ENCODE data around the gene INSR. TPM values are rescaled to one million over a fixed set of nuclear protein-coding genes. Genes with fewer than 3 reads are reported as not detected.

Gene INSR
- total RNA-seq, 3 donors from 2014 or later (not counting 1 experiment from before 2014, with no cell fraction given), result 0.50 to 4.9 (median 2.0) TPM

DNA sequence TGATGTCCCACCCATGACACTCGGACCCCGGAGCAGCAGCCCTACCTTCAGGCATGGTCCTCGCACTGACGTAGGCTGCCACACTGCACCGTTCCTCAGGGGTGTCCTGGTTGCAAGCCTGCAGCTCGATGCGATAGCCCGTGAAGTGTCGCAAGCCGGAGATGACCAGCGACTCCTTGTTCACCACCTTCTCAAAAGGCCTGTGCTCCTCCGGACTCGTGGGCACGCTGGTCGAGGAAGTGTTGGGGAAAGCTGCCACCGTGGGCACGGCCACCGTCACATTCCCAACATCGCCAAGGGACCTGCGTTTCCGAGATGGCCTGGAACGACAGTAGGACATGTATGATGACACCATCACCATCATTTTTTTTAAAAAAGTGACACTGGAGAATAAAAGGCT, 151.4 kb downstream of the INSR start:
- no peak overlapping the region for H3K4me3 ChIP-seq (ENCODE audit: low read length)
- intact Hi-C loops (cut with micrococcal nuclease), result no loop called here
- no peaks in the 10 kb centered on the region for H3K9me3 Mint-ChIP-seq
- WGBS (ENCODE audit: insufficient coverage), result 94% methylated on average over 22 of the region's 22 CpGs
- H3K9me3 ChIP-seq (ENCODE audit: control insufficient read depth, insufficient read depth, low read length), result no peaks in the 10 kb centered on the region
- no peaks in the 10 kb centered on the region for H3K36me3 Mint-ChIP-seq
- no peaks in the 10 kb centered on the region for H3K27me3 Mint-ChIP-seq (ENCODE audit: low read depth in 2 of 2)
- DNase-seq (no peak), ATAC-seq (no peak)
- H3K4me1 ChIP-seq (ENCODE audit: control insufficient read depth, insufficient read depth, low read length), result no peaks in the 10 kb centered on the region
- H3K27ac ChIP-seq (ENCODE audit: low read length), result no peak overlapping the region
- no peaks in the 10 kb centered on the region for H3K27me3 ChIP-seq (ENCODE audit: control insufficient read depth, insufficient read depth, low read length)
- no peak overlapping the region for H3K4me3 Mint-ChIP-seq
- no peaks in the 10 kb centered on the region for H3K4me1 Mint-ChIP-seq
- TF ChIP-seq, protein P1, sequence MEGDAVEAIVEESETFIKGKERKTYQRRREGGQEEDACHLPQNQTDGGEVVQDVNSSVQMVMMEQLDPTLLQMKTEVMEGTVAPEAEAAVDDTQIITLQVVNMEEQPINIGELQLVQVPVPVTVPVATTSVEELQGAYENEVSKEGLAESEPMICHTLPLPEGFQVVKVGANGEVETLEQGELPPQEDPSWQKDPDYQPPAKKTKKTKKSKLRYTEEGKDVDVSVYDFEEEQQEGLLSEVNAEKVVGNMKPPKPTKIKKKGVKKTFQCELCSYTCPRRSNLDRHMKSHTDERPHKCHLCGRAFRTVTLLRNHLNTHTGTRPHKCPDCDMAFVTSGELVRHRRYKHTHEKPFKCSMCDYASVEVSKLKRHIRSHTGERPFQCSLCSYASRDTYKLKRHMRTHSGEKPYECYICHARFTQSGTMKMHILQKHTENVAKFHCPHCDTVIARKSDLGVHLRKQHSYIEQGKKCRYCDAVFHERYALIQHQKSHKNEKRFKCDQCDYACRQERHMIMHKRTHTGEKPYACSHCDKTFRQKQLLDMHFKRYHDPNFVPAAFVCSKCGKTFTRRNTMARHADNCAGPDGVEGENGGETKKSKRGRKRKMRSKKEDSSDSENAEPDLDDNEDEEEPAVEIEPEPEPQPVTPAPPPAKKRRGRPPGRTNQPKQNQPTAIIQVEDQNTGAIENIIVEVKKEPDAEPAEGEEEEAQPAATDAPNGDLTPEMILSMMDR (IDR thresholded peaks at IDR 0.05), result no peak
- H3K36me3 ChIP-seq (ENCODE audit: control insufficient read depth, insufficient read depth, low read length), result no peaks in the 10 kb centered on the region
- H3K27ac Mint-ChIP-seq, result no peak overlapping the region

DNA sequence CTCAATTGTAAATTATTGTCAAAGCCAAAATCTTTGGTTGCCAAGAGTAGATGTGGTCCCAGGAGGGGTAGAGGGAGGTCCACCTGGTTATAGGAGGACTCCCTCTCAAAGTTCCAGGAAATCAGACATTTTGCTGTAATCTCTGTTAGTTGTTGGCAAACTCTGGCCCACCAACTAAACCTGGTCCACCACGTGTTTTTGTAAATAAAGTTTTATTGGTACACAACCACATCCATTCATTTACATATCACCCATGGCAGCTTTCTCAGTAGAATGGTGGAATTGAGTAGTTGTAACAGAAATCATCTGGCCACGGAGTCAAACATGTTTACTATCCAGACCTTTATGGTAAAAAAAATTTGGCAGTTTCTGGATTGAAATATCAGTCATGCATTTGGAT, 154.1 kb downstream of the INSR start:
- no peak for ATAC-seq
- DNase-seq, result no peak
- WGBS (ENCODE audit: insufficient coverage), result 100% methylated on average over 1 of the region's 2 CpGs
- no peaks in the 10 kb centered on the region for H3K27me3 Mint-ChIP-seq (ENCODE audit: low read depth in 2 of 2)
- H3K4me3 Mint-ChIP-seq, result no peak overlapping the region
- H3K9me3 Mint-ChIP-seq, result no peaks in the 10 kb centered on the region
- H3K27ac ChIP-seq (ENCODE audit: low read length), result no peak overlapping the region
- intact Hi-C loops (cut with micrococcal nuclease), result no loop called here
- no peaks in the 10 kb centered on the region for H3K4me1 Mint-ChIP-seq
- H3K4me1 ChIP-seq (ENCODE audit: control insufficient read depth, insufficient read depth, low read length), result no peaks in the 10 kb centered on the region
- TF ChIP-seq, protein P1 (IDR thresholded peaks at IDR 0.05), result no peak
- no peak overlapping the region for H3K4me3 ChIP-seq (ENCODE audit: low read length)
- H3K9me3 ChIP-seq (ENCODE audit: control insufficient read depth, insufficient read depth, low read length), result no peaks in the 10 kb centered on the region
- H3K36me3 Mint-ChIP-seq, result no peaks in the 10 kb centered on the region
- no peaks in the 10 kb centered on the region for H3K27me3 ChIP-seq (ENCODE audit: control insufficient read depth, insufficient read depth, low read length)
- H3K36me3 ChIP-seq (ENCODE audit: control insufficient read depth, insufficient read depth, low read length), result no peaks in the 10 kb centered on the region
- H3K27ac Mint-ChIP-seq, result no peak overlapping the region

DNA sequence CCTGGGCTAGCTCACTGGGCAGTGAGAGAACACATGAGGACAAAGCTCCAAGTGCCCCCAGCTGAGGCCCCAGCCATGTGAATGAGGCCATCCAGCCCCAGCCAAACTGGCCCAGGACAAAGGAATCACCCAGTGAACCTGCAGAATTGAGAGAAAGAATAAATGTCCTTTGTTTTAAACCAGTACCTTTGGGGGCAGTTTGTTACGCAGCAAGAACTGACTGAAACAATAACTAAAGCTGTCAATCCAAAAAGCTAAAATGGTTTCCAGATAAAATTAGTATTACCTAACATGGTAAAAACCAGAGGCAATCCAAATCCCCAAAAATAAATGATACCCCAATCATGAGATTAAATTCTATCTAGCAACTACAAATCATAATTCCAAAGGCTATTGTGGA, 155.1 kb downstream of the INSR start:
- TF ChIP-seq, protein P1 (IDR thresholded peaks at IDR 0.05), result no peak
- 100% methylated on average over 1 of the region's 1 CpG for WGBS (ENCODE audit: insufficient coverage)
- Histone ChIP-seq H3K36me3 (ENCODE audit: control insufficient read depth, insufficient read depth, low read length) (no peaks in the 10 kb centered on the region), H3K9me3 (ENCODE audit: control insufficient read depth, insufficient read depth, low read length) (no peaks in the 10 kb centered on the region), H3K4me1 (ENCODE audit: control insufficient read depth, insufficient read depth, low read length) (no peaks in the 10 kb centered on the region), H3K27ac (ENCODE audit: low read length) (no peak overlapping the region), H3K27me3 (ENCODE audit: control insufficient read depth, insufficient read depth, low read length) (no peaks in the 10 kb centered on the region), H3K4me3 (ENCODE audit: low read length) (no peak overlapping the region)
- DNase-seq (no peak), ATAC-seq (no peak)
- H3K9me3 Mint-ChIP-seq, result no peaks in the 10 kb centered on the region
- no peaks in the 10 kb centered on the region for H3K36me3 Mint-ChIP-seq
- no peaks in the 10 kb centered on the region for H3K4me1 Mint-ChIP-seq
- H3K27me3 Mint-ChIP-seq (ENCODE audit: low read depth in 2 of 2), result no peaks in the 10 kb centered on the region
- no peak overlapping the region for H3K4me3 Mint-ChIP-seq
- intact Hi-C loops (cut with micrococcal nuclease), result no loop called here
- no peak overlapping the region for H3K27ac Mint-ChIP-seq

DNA sequence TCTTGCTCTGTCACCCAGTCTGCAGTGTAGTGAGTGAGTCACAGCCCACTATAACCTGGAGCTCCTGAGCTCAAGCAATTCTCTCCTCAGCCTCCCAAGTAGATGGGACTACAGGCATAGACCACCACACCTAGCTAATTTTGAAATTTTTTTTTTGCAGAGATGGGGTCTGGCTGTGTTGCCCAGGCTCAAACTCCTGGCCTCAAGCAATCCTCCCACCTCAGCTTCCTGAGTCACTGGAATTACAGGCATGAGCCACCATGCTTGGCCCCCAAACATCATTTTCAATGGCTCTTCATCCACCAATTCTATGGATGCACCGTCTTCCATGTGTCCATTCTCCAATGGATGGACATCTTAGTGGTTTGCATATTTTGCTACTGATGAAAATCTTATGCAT, 155.8 kb downstream of the INSR start:
- ATAC-seq (no peak), DNase-seq (no peak)
- no peaks in the 10 kb centered on the region for H3K27me3 Mint-ChIP-seq (ENCODE audit: low read depth in 2 of 2)
- Histone ChIP-seq H3K36me3 (ENCODE audit: control insufficient read depth, insufficient read depth, low read length) (no peaks in the 10 kb centered on the region), H3K4me3 (ENCODE audit: low read length) (no peak overlapping the region), H3K4me1 (ENCODE audit: control insufficient read depth, insufficient read depth, low read length) (no peaks in the 10 kb centered on the region), H3K9me3 (ENCODE audit: control insufficient read depth, insufficient read depth, low read length) (no peaks in the 10 kb centered on the region), H3K27me3 (ENCODE audit: control insufficient read depth, insufficient read depth, low read length) (no peaks in the 10 kb centered on the region), H3K27ac (ENCODE audit: low read length) (no peak overlapping the region)
- no peak overlapping the region for H3K4me3 Mint-ChIP-seq
- 100% methylated on average over 1 of the region's 1 CpG for WGBS (ENCODE audit: insufficient coverage)
- H3K4me1 Mint-ChIP-seq, result no peaks in the 10 kb centered on the region
- H3K9me3 Mint-ChIP-seq, result no peaks in the 10 kb centered on the region
- TF ChIP-seq, protein P1 (IDR thresholded peaks at IDR 0.05), result no peak
- no peaks in the 10 kb centered on the region for H3K36me3 Mint-ChIP-seq
- intact Hi-C loops (cut with micrococcal nuclease), result no loop called here
- H3K27ac Mint-ChIP-seq, result no peak overlapping the region

All from natural killer cell (primary cell).